GM12878 (cell line): ENCODE results near the gene THOC5. TPM values are rescaled to one million over a fixed set of nuclear protein-coding genes. Genes with fewer than 3 reads are reported as not detected.

Experiments used
- ATAC-seq: fragments of 200-7000 bp; cut with Tn5 transposase; 3 replicates; pipeline ENCODE4 v1.9.1; 2020; ENCODE audit warnings: mild to moderate bottlenecking, moderate library complexity
- BruUV-seq: library from RNA; stranded (reverse); fragments of 400-500 nt; replicated peaks from 2 replicates; lab custom pipeline; 2021; lab: Mats Ljungman, UMichigan
- CTCF ChIA-PET: fragments of 300-600 bp; sonication (Branson Sonifier 250); formaldehyde crosslinking; extraction: SDS; loops from one replicate; lab custom pipeline; 2021; ENCODE audit warnings: inconsistent platforms; lab: Yijun Ruan, JAX
- POLR2A ChIA-PET: fragments of 350-600 bp; formaldehyde crosslinking; extraction: SDS; loops from one replicate; lab custom pipeline; 2021; ENCODE audit warnings: inconsistent platforms; lab: Charles Lee
- RAD21 ChIA-PET: fragments of 300-600 bp; sonication (Branson Sonifier 250); formaldehyde crosslinking; loops from one replicate; lab custom pipeline; 2023; ENCODE audit warnings: antibody characterized with exemption; ENCODE audit not compliant: unreplicated experiment; lab: Charles Lee
- SMC1A ChIA-PET: fragments of 300-600 bp; sonication (Branson Sonifier 250); formaldehyde crosslinking; loops from one replicate; lab custom pipeline; 2023; ENCODE audit not compliant: unreplicated experiment, uncharacterized antibody; lab: Charles Lee
- DNase-seq: peaks from one replicate; pipeline ENCODE4 v3.0.0-alpha.2; 2011; ENCODE audit warnings: low read depth, low spot score
- FAIRE-seq: peaks from 3 replicates; lab custom pipeline; 2011; peaks lifted over from hg19 to GRCh38; lab: Jason Lieb, UNC
- H2AFZ ChIP-seq: 2 replicates; pipeline ENCODE4 v1.6.0; 2011; ENCODE audit warnings: low read depth, low read length, control low read depth; ENCODE audit not compliant: control insufficient read depth
- H3K27ac ChIP-seq: 2 replicates; pipeline ENCODE4 v1.5.1; 2011; ENCODE audit warnings: control low read depth; ENCODE audit not compliant: control insufficient read depth, insufficient read depth
- H3K27me3 ChIP-seq, 2 experiments: replicated peaks in 1 of 2; 2 replicates each; pipeline versions ENCODE4 v1.6.0 to v1.6.1; 2011; ENCODE audit warnings: low read length in 1 of 2; ENCODE audit not compliant: control insufficient read depth in 2 of 2, insufficient read depth in 2 of 2
- H3K36me3 ChIP-seq, 2 experiments: 2 replicates each; pipeline ENCODE4 v1.5.1; 2011; ENCODE audit warnings: low read length in 1 of 2; ENCODE audit not compliant: control insufficient read depth in 2 of 2, insufficient read depth in 2 of 2
- H3K4me1 ChIP-seq: 2 replicates; pipeline ENCODE4 v1.6.1; 2011; ENCODE audit warnings: mild to moderate bottlenecking, low read length, moderate library complexity, mixed read lengths; ENCODE audit not compliant: control insufficient read depth, insufficient read depth
- H3K4me2 ChIP-seq: 2 replicates; pipeline ENCODE4 v1.6.0; 2011; ENCODE audit warnings: control low read depth; ENCODE audit not compliant: control insufficient read depth, insufficient read depth
- H3K4me3 ChIP-seq: fragments of 200-600 bp; sonication (generic); 2 replicates; pipeline ENCODE4 v1.5.1; 2016
- H3K79me2 ChIP-seq: 2 replicates; pipeline ENCODE4 v1.6.0; 2011; ENCODE audit warnings: low read length; ENCODE audit not compliant: control insufficient read depth, insufficient read depth
- H3K9ac ChIP-seq: 2 replicates; pipeline ENCODE4 v1.8.0; 2011; ENCODE audit warnings: low read length, control low read depth, mixed read lengths; ENCODE audit not compliant: control insufficient read depth, insufficient read depth
- H3K9me3 ChIP-seq: replicated peaks from 3 replicates; pipeline ENCODE4 v1.5.1; 2011; ENCODE audit warnings: mild to moderate bottlenecking, low read length; ENCODE audit not compliant: control insufficient read depth, insufficient read depth
- H4K20me1 ChIP-seq: 2 replicates; pipeline ENCODE4 v1.6.0; 2011; ENCODE audit not compliant: control insufficient read depth, insufficient read depth
- CBFB ChIP-seq: IDR thresholded peaks from 2 replicates; pipeline ENCODE4 v1.6.1; 2016; ENCODE audit warnings: antibody characterized with exemption, low read depth
- EED ChIP-seq: sonication (generic); IDR thresholded peaks from 2 replicates; pipeline ENCODE4 v1.6.1; 2016; ENCODE audit warnings: antibody characterized with exemption, low read depth
- IKZF2 ChIP-seq, 2 experiments: fragments of 450-650 bp; IDR thresholded peaks; 2 replicates each; pipeline ENCODE4 v1.6.1; 2017; ENCODE audit warnings: mild to moderate bottlenecking in 2 of 2, moderate library complexity in 2 of 2
- MXI1 ChIP-seq: fragments of 150-350 bp; IDR thresholded peaks from 2 replicates; pipeline ENCODE4 v1.6.1; 2011; ENCODE audit warnings: low read depth, mild to moderate bottlenecking, inconsistent platforms, low read length, improper control_type of control experiment
- NFXL1 ChIP-seq: fragments of 450-650 bp; IDR thresholded peaks from 2 replicates; pipeline ENCODE4 v1.6.1; 2017; ENCODE audit warnings: antibody characterized with exemption, mild to moderate bottlenecking, borderline replicate concordance
- NR2C1 ChIP-seq: fragments of 450-650 bp; IDR thresholded peaks from 2 replicates; pipeline ENCODE4 v1.6.1; 2017; ENCODE audit warnings: antibody characterized with exemption, mild to moderate bottlenecking, moderate library complexity
- POLR2A ChIP-seq: IDR thresholded peaks from 2 replicates; pipeline ENCODE4 v1.6.1; 2011; ENCODE audit warnings: low read depth, mild to moderate bottlenecking, low read length
- POU2F2 ChIP-seq: IDR thresholded peaks from 3 replicates; pipeline ENCODE4 v1.6.1; 2011; ENCODE audit warnings: low read depth, mild to moderate bottlenecking, low read length, borderline replicate concordance
- RCOR1 ChIP-seq: conservative IDR thresholded peaks from 2 replicates; pipeline ENCODE4 v1.6.1; 2012; ENCODE audit warnings: low read depth, low read length, improper control_type of control experiment
- SMAD5 ChIP-seq: IDR thresholded peaks from 2 replicates; pipeline ENCODE4 v1.6.1; 2016; ENCODE audit warnings: antibody characterized with exemption, low read depth
- SPI1 ChIP-seq: IDR thresholded peaks from 2 replicates; pipeline ENCODE4 v1.6.1; 2011; ENCODE audit warnings: low read depth, mild to moderate bottlenecking, low read length, moderate library complexity, borderline replicate concordance; ENCODE audit not compliant: insufficient read depth
- SRF ChIP-seq, 2 experiments: IDR thresholded peaks; 2 replicates each; pipeline ENCODE4 v1.6.1; 2011; ENCODE audit warnings: low read depth in 2 of 2, low read length in 2 of 2, mild to moderate bottlenecking in 1 of 2, moderate library complexity in 1 of 2
- SUPT20H ChIP-seq: IDR thresholded peaks from 2 replicates; pipeline ENCODE4 v1.6.1; 2011; ENCODE audit warnings: low read depth, mild to moderate bottlenecking, low read length, moderate library complexity, borderline replicate concordance; ENCODE audit not compliant: control insufficient read depth
- TCF12 ChIP-seq: IDR thresholded peaks from 2 replicates; pipeline ENCODE4 v1.6.1; 2011; ENCODE audit warnings: low read depth, mild to moderate bottlenecking, low read length
- TCF7 ChIP-seq: IDR thresholded peaks from 2 replicates; pipeline ENCODE4 v1.6.1; 2014; ENCODE audit warnings: antibody characterized with exemption, borderline replicate concordance
- YBX1 ChIP-seq: fragments of 450-650 bp; IDR thresholded peaks from 2 replicates; pipeline ENCODE4 v1.6.1; 2016; ENCODE audit warnings: antibody characterized with exemption
- ZNF207 ChIP-seq: fragments of 450-650 bp; IDR thresholded peaks from 2 replicates; pipeline ENCODE4 v1.6.1; 2014; ENCODE audit warnings: antibody characterized with exemption, mild to moderate bottlenecking, borderline replicate concordance
- WGBS: methylation state at CpG from one replicate; pipeline ENCODE4 v1.1.6; 2016; ENCODE audit warnings: low lambda C conversion rate; ENCODE audit not compliant: insufficient replicate concordance, insufficient coverage; ENCODE audit errors: missing lambda C conversion rate; 5-methylcytosine and 5-hydroxymethylcytosine counted together
- in situ Hi-C: fragments of 300-500 bp; cut with MboI; formaldehyde crosslinking; loops from 9 replicates; pipeline ENCODE4 v1.14.3; 2018; ENCODE audit warnings: mixed read lengths
- intact Hi-C: fragments of 100-400 bp; cut with micrococcal nuclease; formaldehyde crosslinking; loops from one replicate; pipeline ENCODE4 v1.14.2; 2022; ENCODE audit not compliant: unreplicated experiment
- polyA plus RNA-seq, 11 experiments: library from polyadenylated mRNA; depleted of rRNA in 4 of 11; unstranded in 6 of 11; stranded (reverse) in 5 of 11; fragments of >200 nt; fragmentation: Nextera tagmentation in 4 of 11; fragmentation: Illumina TruSeq in 1 of 11; extraction: Ambion mirVana in 4 of 11; extraction: Trizol in 1 of 11; gene quantifications; 1 replicate in 1 of 11; 2 replicates in 10 of 11; pipeline versions ENCODE4 v1.2.1 to v1.2.3, GENCODE V29; 2011 to 2016; ENCODE audit warnings: inconsistent platforms in 2 of 11, missing spikeins in 2 of 11, low read depth in 1 of 11
- total RNA-seq, 4 experiments: library from RNA; depleted of rRNA in 3 of 4; stranded (reverse); fragments of >200 nt in 3 of 4; fragmentation: Illumina TruSeq in 1 of 4; extraction: Trizol in 1 of 4; gene quantifications; 2 replicates each; pipeline versions ENCODE4 v1.2.1 to v1.2.3, GENCODE V29; 2013 to 2021
- TF ChIP-seq, protein P1 (sequence below): IDR thresholded peaks from 2 replicates; pipeline ENCODE4 v1.6.1; 2011; ENCODE audit warnings: borderline replicate concordance, low read depth, mild to moderate bottlenecking, moderate library complexity, low read length; ENCODE audit not compliant: insufficient read depth, poor library complexity, severe bottlenecking
- TF ChIP-seq, protein P2 (sequence below): fragments of 450-650 bp; IDR thresholded peaks from 2 replicates; pipeline ENCODE4 v1.6.1; 2017; ENCODE audit warnings: borderline replicate concordance
- TF ChIP-seq, protein P3 (sequence below): fragments of 450-650 bp; IDR thresholded peaks from 2 replicates; pipeline ENCODE4 v1.6.1; 2016; ENCODE audit warnings: mild to moderate bottlenecking
- TF ChIP-seq, protein P4 (sequence below): fragments of 450-650 bp; IDR thresholded peaks from 2 replicates; pipeline ENCODE4 v1.6.1; 2017; ENCODE audit warnings: mild to moderate bottlenecking, low read depth, inconsistent platforms; ENCODE audit not compliant: poor library complexity, severe bottlenecking

The THOC5 gene
- total and polyA plus RNA-seq, 10 of the 15 experiments (the other 5 are each of a cell fraction or from before 2014, with no cell fraction given), result 20.9 to 44.9 (median 31.4) TPM

DNA sequence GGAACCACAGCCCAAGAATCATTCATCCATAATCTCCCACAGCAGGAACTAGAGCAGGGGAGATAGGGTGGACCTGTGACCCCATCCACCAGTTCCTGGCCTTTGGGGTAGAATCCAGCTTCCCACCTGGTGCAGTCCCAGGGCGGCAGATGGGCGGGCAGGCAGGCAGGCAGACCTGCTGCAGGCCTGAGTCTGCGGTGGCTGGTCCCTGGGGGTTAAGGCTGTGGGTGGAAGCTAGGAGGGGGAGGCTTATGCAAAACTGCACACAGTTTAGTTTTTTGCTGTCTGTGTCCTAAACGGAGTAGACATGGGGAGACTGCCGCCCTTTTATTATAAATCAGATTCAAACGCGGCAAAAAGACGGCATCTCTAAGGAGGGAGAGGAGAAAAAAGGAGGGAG lies 78.0 kb downstream of the THOC5 start:
- in situ Hi-C loops, result no loop called here
- no TSS peak for BruUV-seq
- Histone ChIP-seq H3K4me2 (no peak overlapping the region), H3K9ac (no peak overlapping the region), H2AFZ (no peak overlapping the region), H3K27ac (no peak overlapping the region), H3K79me2 (no peaks in the 10 kb centered on the region), H3K4me3 (no peak overlapping the region), H3K4me1 (peaks cover 8% of the 10 kb centered on the region; the same call in 1 of the 2 replicates), H4K20me1 (no peaks in the 10 kb centered on the region), H3K36me3 (no peaks in the 10 kb centered on the region), H3K27me3 (peaks cover 0 to 3% of the 10 kb centered on the region in 2 experiments; a peak in 3 of 4 replicates), H3K9me3 (no peaks in the 10 kb centered on the region; the same call in 2 of the 3 replicates)
- RAD21 ChIA-PET, result interaction anchor here (0.8 kb wide), 1 partner anchor 14 kb away, joined by 3 read pairs; no protein-coding TSS in a partner anchor
- POLR2A ChIA-PET, result no interaction called here
- ATAC-seq (peak; percentile 91), FAIRE-seq (no peak), DNase-seq (peak; percentile 20)
- intact Hi-C loops, result no loop called here
- WGBS, result 2% methylated on average over 8 of the region's 8 CpGs
- CTCF ChIA-PET, result interaction anchor here (0.7 to 1.0 kb wide), 2 partner anchors 78 to 297 kb away, joined by 3 read pairs; partner anchors contain the start of gene THOC5
- SMC1A ChIA-PET, result interaction anchor here (0.7 kb wide), 1 partner anchor 10 kb away, joined by 3 read pairs; no protein-coding TSS in a partner anchor
- TF ChIP-seq POLR2A (no peak), SUPT20H (no peak), MXI1 (no peak), TCF7 (no peak), EED (no peak), RCOR1 (no peak), IKZF2 (IDR thresholded peaks at IDR 0.05) (no peak), SMAD5 (no peak), ZNF207 (no peak), CBFB (no peak), NR2C1 (no peak), NFXL1 (no peak), SRF (IDR thresholded peaks at IDR 0.05; ENCODE audit: low read depth in 2 of 2, low read length in 2 of 2) (no peak), POU2F2 (peak; percentile 94; the same call in 1 of the 3 replicates), TCF12 (no peak), SPI1 (no peak), YBX1 (no peak)
- TF ChIP-seq, protein P1, sequence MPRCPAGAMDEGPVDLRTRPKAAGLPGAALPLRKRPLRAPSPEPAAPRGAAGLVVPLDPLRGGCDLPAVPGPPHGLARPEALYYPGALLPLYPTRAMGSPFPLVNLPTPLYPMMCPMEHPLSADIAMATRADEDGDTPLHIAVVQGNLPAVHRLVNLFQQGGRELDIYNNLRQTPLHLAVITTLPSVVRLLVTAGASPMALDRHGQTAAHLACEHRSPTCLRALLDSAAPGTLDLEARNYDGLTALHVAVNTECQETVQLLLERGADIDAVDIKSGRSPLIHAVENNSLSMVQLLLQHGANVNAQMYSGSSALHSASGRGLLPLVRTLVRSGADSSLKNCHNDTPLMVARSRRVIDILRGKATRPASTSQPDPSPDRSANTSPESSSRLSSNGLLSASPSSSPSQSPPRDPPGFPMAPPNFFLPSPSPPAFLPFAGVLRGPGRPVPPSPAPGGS, result no peak
- TF ChIP-seq, protein P2, sequence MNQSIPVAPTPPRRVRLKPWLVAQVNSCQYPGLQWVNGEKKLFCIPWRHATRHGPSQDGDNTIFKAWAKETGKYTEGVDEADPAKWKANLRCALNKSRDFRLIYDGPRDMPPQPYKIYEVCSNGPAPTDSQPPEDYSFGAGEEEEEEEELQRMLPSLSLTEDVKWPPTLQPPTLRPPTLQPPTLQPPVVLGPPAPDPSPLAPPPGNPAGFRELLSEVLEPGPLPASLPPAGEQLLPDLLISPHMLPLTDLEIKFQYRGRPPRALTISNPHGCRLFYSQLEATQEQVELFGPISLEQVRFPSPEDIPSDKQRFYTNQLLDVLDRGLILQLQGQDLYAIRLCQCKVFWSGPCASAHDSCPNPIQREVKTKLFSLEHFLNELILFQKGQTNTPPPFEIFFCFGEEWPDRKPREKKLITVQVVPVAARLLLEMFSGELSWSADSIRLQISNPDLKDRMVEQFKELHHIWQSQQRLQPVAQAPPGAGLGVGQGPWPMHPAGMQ, result no peak
- TF ChIP-seq, protein P3, sequence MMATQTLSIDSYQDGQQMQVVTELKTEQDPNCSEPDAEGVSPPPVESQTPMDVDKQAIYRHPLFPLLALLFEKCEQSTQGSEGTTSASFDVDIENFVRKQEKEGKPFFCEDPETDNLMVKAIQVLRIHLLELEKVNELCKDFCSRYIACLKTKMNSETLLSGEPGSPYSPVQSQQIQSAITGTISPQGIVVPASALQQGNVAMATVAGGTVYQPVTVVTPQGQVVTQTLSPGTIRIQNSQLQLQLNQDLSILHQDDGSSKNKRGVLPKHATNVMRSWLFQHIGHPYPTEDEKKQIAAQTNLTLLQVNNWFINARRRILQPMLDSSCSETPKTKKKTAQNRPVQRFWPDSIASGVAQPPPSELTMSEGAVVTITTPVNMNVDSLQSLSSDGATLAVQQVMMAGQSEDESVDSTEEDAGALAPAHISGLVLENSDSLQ, result no peak
- TF ChIP-seq, protein P4, sequence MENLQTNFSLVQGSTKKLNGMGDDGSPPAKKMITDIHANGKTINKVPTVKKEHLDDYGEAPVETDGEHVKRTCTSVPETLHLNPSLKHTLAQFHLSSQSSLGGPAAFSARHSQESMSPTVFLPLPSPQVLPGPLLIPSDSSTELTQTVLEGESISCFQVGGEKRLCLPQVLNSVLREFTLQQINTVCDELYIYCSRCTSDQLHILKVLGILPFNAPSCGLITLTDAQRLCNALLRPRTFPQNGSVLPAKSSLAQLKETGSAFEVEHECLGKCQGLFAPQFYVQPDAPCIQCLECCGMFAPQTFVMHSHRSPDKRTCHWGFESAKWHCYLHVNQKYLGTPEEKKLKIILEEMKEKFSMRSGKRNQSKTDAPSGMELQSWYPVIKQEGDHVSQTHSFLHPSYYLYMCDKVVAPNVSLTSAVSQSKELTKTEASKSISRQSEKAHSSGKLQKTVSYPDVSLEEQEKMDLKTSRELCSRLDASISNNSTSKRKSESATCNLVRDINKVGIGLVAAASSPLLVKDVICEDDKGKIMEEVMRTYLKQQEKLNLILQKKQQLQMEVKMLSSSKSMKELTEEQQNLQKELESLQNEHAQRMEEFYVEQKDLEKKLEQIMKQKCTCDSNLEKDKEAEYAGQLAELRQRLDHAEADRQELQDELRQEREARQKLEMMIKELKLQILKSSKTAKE, result no peak
